ENCODE measurements around the gene ZFP64.

The ZFP64 gene

GRCh38 chr20:52236292-52236691 lies 44.7 kb upstream of the ZFP64 start:
- no peak overlapping the region for H2AFZ ChIP-seq (ENCODE audit: low read length)
- no peak overlapping the region for H3K9ac ChIP-seq (ENCODE audit: low read depth, low read length, poor library complexity, severe bottlenecking)
- no peaks in the 10 kb centered on the region for H3F3A ChIP-seq (ENCODE audit: low read depth)
- H3K4me3 ChIP-seq (ENCODE audit: low read length, poor library complexity, severe bottlenecking): no peak overlapping the region
- H3K9me2 ChIP-seq (replicated peaks; ENCODE audit: low read depth, low read length): no peaks in the 10 kb centered on the region
- no peak overlapping the region for H3K4me2 ChIP-seq (ENCODE audit: low read depth, low read length, poor library complexity, severe bottlenecking)
- H3K9me3 ChIP-seq (ENCODE audit: insufficient read depth, low read depth, low read length): no peaks in the 10 kb centered on the region
- H3K27me3 ChIP-seq (ENCODE audit: insufficient read depth, low read length, poor library complexity, severe bottlenecking): no peaks in the 10 kb centered on the region
- no peaks in the 10 kb centered on the region for H3K36me3 ChIP-seq (ENCODE audit: insufficient read depth, low read length)
- H3K4me1 ChIP-seq (ENCODE audit: insufficient read depth, low read length, poor library complexity, severe bottlenecking): no peaks in the 10 kb centered on the region
- TF ChIP-seq EZH2phosphoT487 (IDR thresholded peaks at IDR 0.05; ENCODE audit: borderline replicate concordance): no peak
- TF ChIP-seq, protein P1, sequence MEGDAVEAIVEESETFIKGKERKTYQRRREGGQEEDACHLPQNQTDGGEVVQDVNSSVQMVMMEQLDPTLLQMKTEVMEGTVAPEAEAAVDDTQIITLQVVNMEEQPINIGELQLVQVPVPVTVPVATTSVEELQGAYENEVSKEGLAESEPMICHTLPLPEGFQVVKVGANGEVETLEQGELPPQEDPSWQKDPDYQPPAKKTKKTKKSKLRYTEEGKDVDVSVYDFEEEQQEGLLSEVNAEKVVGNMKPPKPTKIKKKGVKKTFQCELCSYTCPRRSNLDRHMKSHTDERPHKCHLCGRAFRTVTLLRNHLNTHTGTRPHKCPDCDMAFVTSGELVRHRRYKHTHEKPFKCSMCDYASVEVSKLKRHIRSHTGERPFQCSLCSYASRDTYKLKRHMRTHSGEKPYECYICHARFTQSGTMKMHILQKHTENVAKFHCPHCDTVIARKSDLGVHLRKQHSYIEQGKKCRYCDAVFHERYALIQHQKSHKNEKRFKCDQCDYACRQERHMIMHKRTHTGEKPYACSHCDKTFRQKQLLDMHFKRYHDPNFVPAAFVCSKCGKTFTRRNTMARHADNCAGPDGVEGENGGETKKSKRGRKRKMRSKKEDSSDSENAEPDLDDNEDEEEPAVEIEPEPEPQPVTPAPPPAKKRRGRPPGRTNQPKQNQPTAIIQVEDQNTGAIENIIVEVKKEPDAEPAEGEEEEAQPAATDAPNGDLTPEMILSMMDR (conservative IDR thresholded peaks at IDR 0.05; ENCODE audit: low read length): no peak
- H3K79me2 ChIP-seq (ENCODE audit: insufficient read depth, low read length): no peaks in the 10 kb centered on the region
- no peaks in the 10 kb centered on the region for H4K20me1 ChIP-seq (ENCODE audit: insufficient read depth, low read length, poor library complexity, severe bottlenecking)

DNA sequence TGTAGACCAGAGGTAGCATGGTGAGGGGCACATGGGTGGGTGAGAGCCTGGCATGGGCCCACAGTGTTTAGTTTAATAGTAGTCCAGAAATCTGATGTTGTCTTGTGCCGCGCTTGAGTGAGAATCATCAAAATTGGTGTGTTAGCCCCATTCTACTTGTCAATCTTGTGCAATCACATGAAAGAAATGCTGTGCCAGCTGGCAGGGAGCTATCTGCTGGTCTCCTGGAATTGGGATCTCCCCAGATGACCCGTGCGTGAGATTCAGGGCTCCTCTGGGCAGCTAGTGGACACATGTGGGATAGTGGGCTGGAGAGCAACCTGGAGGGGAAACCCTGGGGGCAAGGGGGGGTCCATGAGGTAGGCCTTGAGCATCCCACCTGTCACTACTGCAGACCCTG lies 43.5 kb upstream of the ZFP64 start:
- Histone ChIP-seq H3K4me2 (ENCODE audit: low read depth, low read length, poor library complexity, severe bottlenecking) (no peak overlapping the region), H3K9me2 (replicated peaks; ENCODE audit: low read depth, low read length) (no peaks in the 10 kb centered on the region)

GRCh38 chr20:52234302-52235045 lies 42.9 kb upstream of the ZFP64 start:
- no peaks in the 10 kb centered on the region for H4K20me1 ChIP-seq (ENCODE audit: insufficient read depth, low read length, poor library complexity, severe bottlenecking)
- H3K4me1 ChIP-seq (ENCODE audit: insufficient read depth, low read length, poor library complexity, severe bottlenecking): peaks cover 3% of the 10 kb centered on the region
- H3K9me2 ChIP-seq (replicated peaks; ENCODE audit: low read depth, low read length): no peaks in the 10 kb centered on the region
- no peaks in the 10 kb centered on the region for H3K36me3 ChIP-seq (ENCODE audit: insufficient read depth, low read length)
- H2AFZ ChIP-seq (ENCODE audit: low read length): no peak overlapping the region
- H3K27me3 ChIP-seq (ENCODE audit: insufficient read depth, low read length, poor library complexity, severe bottlenecking): no peaks in the 10 kb centered on the region
- no peak for TF ChIP-seq EZH2phosphoT487 (IDR thresholded peaks at IDR 0.05; ENCODE audit: borderline replicate concordance)
- TF ChIP-seq, protein P1 (conservative IDR thresholded peaks at IDR 0.05; ENCODE audit: low read length): no peak
- no peaks in the 10 kb centered on the region for H3K9me3 ChIP-seq (ENCODE audit: insufficient read depth, low read depth, low read length)
- H3F3A ChIP-seq (ENCODE audit: low read depth): no peaks in the 10 kb centered on the region
- H3K9ac ChIP-seq (ENCODE audit: low read depth, low read length, poor library complexity, severe bottlenecking): no peak overlapping the region
- H3K4me3 ChIP-seq (ENCODE audit: low read length, poor library complexity, severe bottlenecking): no peak overlapping the region
- no peak overlapping the region for H3K4me2 ChIP-seq (ENCODE audit: low read depth, low read length, poor library complexity, severe bottlenecking)
- no peaks in the 10 kb centered on the region for H3K79me2 ChIP-seq (ENCODE audit: insufficient read depth, low read length)

More for the DNA sequence above, 43.5 kb upstream of the ZFP64 start:
- H3F3A ChIP-seq (ENCODE audit: low read depth): no peaks in the 10 kb centered on the region
- no peak overlapping the region for H3K4me3 ChIP-seq (ENCODE audit: low read length, poor library complexity, severe bottlenecking)
- no peaks in the 10 kb centered on the region for H3K27me3 ChIP-seq (ENCODE audit: insufficient read depth, low read length, poor library complexity, severe bottlenecking)
- no peak for TF ChIP-seq EZH2phosphoT487 (IDR thresholded peaks at IDR 0.05; ENCODE audit: borderline replicate concordance)
- TF ChIP-seq, protein P1 (conservative IDR thresholded peaks at IDR 0.05; ENCODE audit: low read length): no peak
- no peak overlapping the region for H2AFZ ChIP-seq (ENCODE audit: low read length)
- H3K9ac ChIP-seq (ENCODE audit: low read depth, low read length, poor library complexity, severe bottlenecking): no peak overlapping the region
- H3K36me3 ChIP-seq (ENCODE audit: insufficient read depth, low read length): no peaks in the 10 kb centered on the region
- no peaks in the 10 kb centered on the region for H4K20me1 ChIP-seq (ENCODE audit: insufficient read depth, low read length, poor library complexity, severe bottlenecking)
- H3K4me1 ChIP-seq (ENCODE audit: insufficient read depth, low read length, poor library complexity, severe bottlenecking): peaks cover 2% of the 10 kb centered on the region
- H3K79me2 ChIP-seq (ENCODE audit: insufficient read depth, low read length): no peaks in the 10 kb centered on the region
- H3K9me3 ChIP-seq (ENCODE audit: insufficient read depth, low read depth, low read length): no peaks in the 10 kb centered on the region
